Effector CD4-positive, alpha-beta T cell (primary cell): Measurements from ENCODE around the gene PGS1.

Experiments
- DNase-seq: peaks from one replicate; pipeline ENCODE4 v3.0.0-alpha.2; 2020

Gene PGS1

GRCh38 chr17:78390241-78391050, 12.0 kb downstream of the PGS1 start:
- no peak for DNase-seq

GRCh38 chr17:78391051-78391431, 12.6 kb downstream of the PGS1 start:
- DNase-seq: no peak

GRCh38 chr17:78391843-78392242, 13.4 kb downstream of the PGS1 start:
- DNase-seq: no peak

GRCh38 chr17:78392295-78392694, 13.8 kb downstream of the PGS1 start:
- no peak for DNase-seq

GRCh38 chr17:78393575-78393974, 15.1 kb downstream of the PGS1 start:
- DNase-seq: no peak

GRCh38 chr17:78394209-78394608, 15.8 kb downstream of the PGS1 start:
- DNase-seq: no peak

GRCh38 chr17:78395155-78395554, 16.7 kb downstream of the PGS1 start:
- no peak for DNase-seq

- no peak for DNase-seq
Observed at GRCh38 chr17:78396441-78397337, 18.2 kb downstream of the PGS1 start.

GRCh38 chr17:78397681-78398101, 19.2 kb downstream of the PGS1 start:
- DNase-seq: no peak

- no peak for DNase-seq
Observed at GRCh38 chr17:78398390-78398789, 19.9 kb downstream of the PGS1 start.

GRCh38 chr17:78399028-78399692, 20.7 kb downstream of the PGS1 start:
- DNase-seq: no peak

- DNase-seq: no peak
Observed at GRCh38 chr17:78399693-78400144, 21.3 kb downstream of the PGS1 start.

- no peak for DNase-seq
Observed at GRCh38 chr17:78400581-78401240, 22.3 kb downstream of the PGS1 start.

GRCh38 chr17:78401246-78401645, 22.8 kb downstream of the PGS1 start:
- no peak for DNase-seq

GRCh38 chr17:78401891-78402290, 23.4 kb downstream of the PGS1 start:
- DNase-seq: no peak

- DNase-seq: no peak
Observed at GRCh38 chr17:78403822-78404221, 25.4 kb downstream of the PGS1 start.

GRCh38 chr17:78406396-78406795, 27.9 kb downstream of the PGS1 start:
- DNase-seq: no peak

- DNase-seq: no peak
Observed at GRCh38 chr17:78406920-78407319, 28.5 kb downstream of the PGS1 start.

- no peak for DNase-seq
Observed at GRCh38 chr17:78407387-78408000, 29.0 kb downstream of the PGS1 start.

- DNase-seq: no peak
Observed at GRCh38 chr17:78408476-78409050, 30.1 kb downstream of the PGS1 start.

- no peak for DNase-seq
Observed at GRCh38 chr17:78409191-78409928, 30.9 kb downstream of the PGS1 start.
